Type B pancreatic cell (in vitro differentiated cells): ENCODE measurements around the gene CAMTA1. TPM values are rescaled to one million over a fixed set of nuclear protein-coding genes. Genes with fewer than 3 reads are reported as not detected.

Experiments
- DNase-seq: peaks from one replicate; pipeline ENCODE4 v3.0.0; 2021; ENCODE audit warnings: mixed read lengths; ENCODE audit not compliant: unreplicated experiment; ENCODE audit errors: extremely low spot score
- H3K27ac Mint-ChIP-seq: 2 replicates; pipeline ENCODE4 v1.8.0; 2021; ENCODE audit warnings: mild to moderate bottlenecking, mixed read lengths
- H3K27me3 Mint-ChIP-seq: 2 replicates; pipeline ENCODE4 v1.8.0; 2021; ENCODE audit warnings: mixed read lengths
- H3K36me3 Mint-ChIP-seq: 2 replicates; pipeline ENCODE4 v1.8.0; 2021; ENCODE audit warnings: mixed read lengths
- H3K4me1 Mint-ChIP-seq: one replicate; pipeline ENCODE4 v1.8.0; 2021; ENCODE audit warnings: mixed read lengths; ENCODE audit not compliant: unreplicated experiment
- H3K4me3 Mint-ChIP-seq: 2 replicates; pipeline ENCODE4 v1.8.0; 2021; ENCODE audit warnings: mild to moderate bottlenecking, mixed read lengths
- H3K9me3 Mint-ChIP-seq: 2 replicates; pipeline ENCODE4 v1.8.0; 2021; ENCODE audit warnings: mixed read lengths
- total RNA-seq: library from RNA; stranded (reverse); gene quantifications from 2 replicates; pipeline ENCODE4 v1.2.1, GENCODE V29; 2021; ENCODE audit warnings: low replicate concordance
- TF ChIP-seq, protein P1 (sequence below): fragments of 200-600 bp; sonication (generic); conservative IDR thresholded peaks from 2 replicates; pipeline ENCODE4 v1.5.0; 2021; ENCODE audit warnings: antibody characterized with exemption, mild to moderate bottlenecking

The CAMTA1 gene
- total RNA-seq, 1 donor from 2014 or later = 82.5 TPM

DNA sequence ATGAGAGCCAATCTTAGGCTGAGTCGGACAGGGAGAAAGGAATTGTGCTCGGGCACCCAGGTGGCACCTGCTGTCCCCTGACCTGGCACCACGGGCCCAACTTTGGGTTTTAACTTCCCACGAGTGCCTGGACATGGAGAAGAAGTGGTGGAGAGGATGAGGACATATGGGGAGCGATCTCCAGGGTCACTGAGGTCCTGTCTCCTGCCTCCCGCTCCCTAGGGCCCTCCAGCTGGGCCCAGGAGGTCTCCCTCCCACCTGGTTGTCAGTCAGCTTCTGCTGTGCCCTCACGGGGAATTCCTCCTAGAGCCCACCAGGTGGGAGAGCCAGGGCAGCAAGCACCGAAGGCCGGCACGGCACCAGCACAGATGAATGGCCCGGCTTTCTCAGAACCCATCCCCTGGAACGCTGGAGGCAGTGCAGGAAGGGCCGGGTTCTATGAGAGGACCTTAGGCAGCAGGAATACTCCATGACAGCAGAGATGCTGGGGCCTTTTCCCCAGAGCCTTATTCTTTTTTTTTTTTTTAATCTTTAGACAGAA is 435.5 kb downstream of the CAMTA1 start:
- no peak overlapping the region for H3K27ac Mint-ChIP-seq
- H3K27me3 Mint-ChIP-seq = peaks cover 4% of the 10 kb centered on the region
- no peaks in the 10 kb centered on the region for H3K36me3 Mint-ChIP-seq
- no peak for DNase-seq
- no peaks in the 10 kb centered on the region for H3K9me3 Mint-ChIP-seq
- H3K4me1 Mint-ChIP-seq = no peaks in the 10 kb centered on the region
- no peak overlapping the region for H3K4me3 Mint-ChIP-seq
- TF ChIP-seq, protein P1, sequence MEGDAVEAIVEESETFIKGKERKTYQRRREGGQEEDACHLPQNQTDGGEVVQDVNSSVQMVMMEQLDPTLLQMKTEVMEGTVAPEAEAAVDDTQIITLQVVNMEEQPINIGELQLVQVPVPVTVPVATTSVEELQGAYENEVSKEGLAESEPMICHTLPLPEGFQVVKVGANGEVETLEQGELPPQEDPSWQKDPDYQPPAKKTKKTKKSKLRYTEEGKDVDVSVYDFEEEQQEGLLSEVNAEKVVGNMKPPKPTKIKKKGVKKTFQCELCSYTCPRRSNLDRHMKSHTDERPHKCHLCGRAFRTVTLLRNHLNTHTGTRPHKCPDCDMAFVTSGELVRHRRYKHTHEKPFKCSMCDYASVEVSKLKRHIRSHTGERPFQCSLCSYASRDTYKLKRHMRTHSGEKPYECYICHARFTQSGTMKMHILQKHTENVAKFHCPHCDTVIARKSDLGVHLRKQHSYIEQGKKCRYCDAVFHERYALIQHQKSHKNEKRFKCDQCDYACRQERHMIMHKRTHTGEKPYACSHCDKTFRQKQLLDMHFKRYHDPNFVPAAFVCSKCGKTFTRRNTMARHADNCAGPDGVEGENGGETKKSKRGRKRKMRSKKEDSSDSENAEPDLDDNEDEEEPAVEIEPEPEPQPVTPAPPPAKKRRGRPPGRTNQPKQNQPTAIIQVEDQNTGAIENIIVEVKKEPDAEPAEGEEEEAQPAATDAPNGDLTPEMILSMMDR = no peak

DNA sequence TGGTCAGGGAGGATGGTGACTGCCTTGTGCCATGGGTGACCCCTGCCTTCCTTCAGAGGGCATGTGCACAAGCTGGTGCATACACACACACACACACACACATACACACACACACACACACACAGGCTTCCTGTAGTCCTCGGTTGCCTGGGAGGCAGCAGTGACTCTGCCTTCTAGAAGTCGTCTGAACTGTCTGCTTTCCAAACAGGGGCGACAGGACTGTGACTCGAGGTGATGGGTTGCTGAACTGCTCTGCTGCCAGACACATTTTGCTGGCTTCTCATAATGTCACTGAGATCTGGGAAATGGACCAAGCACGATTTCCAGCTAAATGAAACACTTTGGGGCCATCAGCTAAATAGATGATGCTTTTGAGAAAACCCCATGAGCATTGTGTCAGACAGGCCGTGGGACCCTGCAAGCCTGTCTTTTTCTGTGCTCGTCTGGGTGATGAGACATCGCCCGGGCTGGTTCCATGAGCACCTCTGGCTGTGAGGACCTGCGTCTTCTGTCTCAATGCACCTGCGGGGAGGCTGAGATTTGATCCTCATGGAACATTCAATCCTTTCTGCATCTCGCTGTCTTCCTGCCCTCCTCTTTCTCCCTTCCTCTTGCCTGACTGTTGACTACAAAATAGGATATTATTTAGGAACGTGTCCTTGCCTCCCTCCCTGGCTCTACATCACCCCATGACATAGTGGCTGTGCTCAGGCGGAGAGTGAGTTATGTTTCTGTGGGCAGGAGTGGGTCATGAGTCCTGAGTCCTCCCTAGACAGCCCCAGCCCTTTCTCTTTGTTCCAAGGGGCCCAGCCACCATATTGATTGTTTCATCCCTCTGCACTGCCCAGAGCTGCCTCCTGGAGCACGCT is 436.8 kb downstream of the CAMTA1 start:
- H3K9me3 Mint-ChIP-seq = no peaks in the 10 kb centered on the region
- peak overlapping the region; percentile 34 for H3K27ac Mint-ChIP-seq
- TF ChIP-seq, protein P1 = no peak
- H3K36me3 Mint-ChIP-seq = no peaks in the 10 kb centered on the region
- no peaks in the 10 kb centered on the region for H3K4me1 Mint-ChIP-seq
- DNase-seq = no peak
- H3K27me3 Mint-ChIP-seq = no peaks in the 10 kb centered on the region
- H3K4me3 Mint-ChIP-seq = no peak overlapping the region

DNA sequence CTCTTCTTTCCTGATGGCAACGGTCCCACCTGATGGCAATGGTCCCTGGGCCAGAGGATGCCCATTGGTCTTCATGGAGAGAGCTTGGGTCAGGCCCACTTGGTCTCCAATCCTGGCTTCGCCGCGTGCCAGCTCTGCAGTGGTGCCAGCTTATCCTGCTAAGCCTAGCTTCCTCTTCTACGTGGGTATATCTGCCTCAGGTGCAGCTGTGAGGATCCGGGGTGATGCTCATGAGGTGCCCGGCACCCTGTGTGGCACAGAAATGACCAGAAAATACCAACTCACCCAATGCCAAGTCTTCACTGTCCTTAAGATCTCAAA is 437.4 kb downstream of the CAMTA1 start:
- Mint-ChIP-seq H3K4me3 (no peak overlapping the region), H3K27me3 (no peaks in the 10 kb centered on the region), H3K9me3 (no peaks in the 10 kb centered on the region), H3K36me3 (no peaks in the 10 kb centered on the region), H3K4me1 (no peaks in the 10 kb centered on the region), H3K27ac (no peak overlapping the region)
- TF ChIP-seq, protein P1 = no peak
- no peak for DNase-seq

DNA sequence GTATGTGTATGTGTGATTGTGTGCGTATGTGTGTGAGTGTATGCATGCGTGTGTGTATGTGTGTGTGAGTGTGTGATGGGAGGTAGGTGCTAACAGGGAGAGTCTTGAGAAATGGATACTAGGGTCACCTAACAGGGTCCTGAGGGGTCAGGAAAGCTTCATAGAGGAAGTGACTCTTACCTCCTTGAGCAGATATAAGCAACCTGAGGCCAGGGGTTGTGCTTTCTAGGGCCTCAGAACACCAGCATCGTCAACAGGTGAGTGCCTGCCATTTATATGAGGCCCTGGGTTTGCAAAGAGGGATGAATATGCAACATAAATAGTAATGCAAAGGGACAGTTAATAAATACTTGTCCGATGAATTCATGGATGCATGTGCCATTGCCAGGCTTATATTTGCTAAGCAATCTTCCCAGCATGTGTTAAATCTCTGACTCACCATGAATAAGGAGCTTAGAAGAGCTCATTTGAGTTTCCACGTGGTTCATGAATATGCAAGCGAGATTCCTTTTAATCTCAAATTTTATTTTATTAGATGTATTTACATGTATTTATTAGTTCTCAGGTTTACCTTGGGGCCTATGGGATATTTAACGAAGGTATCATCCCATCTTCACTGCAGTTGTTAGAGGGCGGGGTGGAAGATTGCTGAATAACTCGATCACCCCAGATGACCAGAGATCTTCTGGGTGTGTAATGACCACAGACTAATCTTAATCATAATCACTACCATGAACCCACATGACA is 438.3 kb downstream of the CAMTA1 start:
- DNase-seq = no peak
- Mint-ChIP-seq H3K36me3 (no peaks in the 10 kb centered on the region), H3K27me3 (no peaks in the 10 kb centered on the region), H3K4me3 (no peak overlapping the region), H3K9me3 (no peaks in the 10 kb centered on the region), H3K4me1 (no peaks in the 10 kb centered on the region), H3K27ac (no peak overlapping the region)
- TF ChIP-seq, protein P1 = no peak

DNA sequence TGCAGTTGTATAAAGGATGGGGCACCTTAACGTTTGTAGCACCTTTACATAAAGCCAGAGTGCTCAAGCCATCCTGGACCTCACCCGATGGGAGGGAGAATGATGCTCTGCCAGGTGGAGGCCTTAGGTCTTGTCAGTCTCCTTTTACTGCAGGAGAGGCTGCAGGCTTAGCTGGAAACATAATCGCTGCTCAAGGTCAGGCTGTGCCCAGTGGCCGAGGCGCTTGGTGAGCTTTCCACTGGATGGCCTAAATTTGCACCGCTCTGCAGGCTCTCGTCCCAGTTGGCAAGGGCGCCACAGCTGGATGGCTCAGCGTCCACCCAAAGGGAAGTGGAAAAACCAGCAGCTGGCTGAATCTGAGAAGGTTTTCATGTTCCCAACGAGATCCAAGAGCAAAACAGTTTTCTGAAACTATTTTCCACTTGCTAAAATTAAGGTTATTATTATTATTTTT is 438.9 kb downstream of the CAMTA1 start:
- TF ChIP-seq, protein P1 = no peak
- H3K27me3 Mint-ChIP-seq = no peaks in the 10 kb centered on the region
- no peaks in the 10 kb centered on the region for H3K9me3 Mint-ChIP-seq
- H3K4me1 Mint-ChIP-seq = no peaks in the 10 kb centered on the region
- DNase-seq = no peak
- H3K4me3 Mint-ChIP-seq = no peak overlapping the region
- H3K36me3 Mint-ChIP-seq = no peaks in the 10 kb centered on the region
- no peak overlapping the region for H3K27ac Mint-ChIP-seq
